ENCODE data around the gene ADH5.
"Not testable (repeated sequence)": the region's sequence is repeated elsewhere in the genome, so short reads cannot be mapped to it uniquely, and the experiment has no call there.

Gene ADH5

GRCh38 chr4:99029852-99030251 is 58.7 kb downstream of the ADH5 start:
- no peak for DNase-seq (ENCODE audit: low read depth)

- DNase-seq (ENCODE audit: low read depth) = no peak
These were observed 59.4 kb downstream of the ADH5 start for GRCh38 chr4:99029018-99029735.

DNA sequence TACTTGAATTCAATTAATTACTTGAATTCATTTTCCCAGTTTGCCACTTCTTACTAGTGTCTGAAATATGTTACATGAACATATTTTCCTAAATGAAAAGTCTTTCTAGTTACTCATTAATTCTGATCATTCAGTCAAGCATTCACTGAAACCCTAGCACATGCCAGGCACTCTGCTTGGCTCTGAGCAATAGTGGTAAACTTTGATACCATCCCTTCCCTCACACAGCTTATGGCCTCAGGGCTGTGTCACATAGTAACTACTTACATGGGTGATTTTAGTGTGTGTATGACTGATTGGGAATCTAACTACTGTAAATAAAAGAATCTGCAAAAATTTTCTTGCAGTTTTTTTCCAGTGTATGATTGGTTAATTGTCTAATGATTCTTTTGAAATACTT is 60.4 kb downstream of the ADH5 start:
- no peak for DNase-seq (ENCODE audit: low read depth)

DNA sequence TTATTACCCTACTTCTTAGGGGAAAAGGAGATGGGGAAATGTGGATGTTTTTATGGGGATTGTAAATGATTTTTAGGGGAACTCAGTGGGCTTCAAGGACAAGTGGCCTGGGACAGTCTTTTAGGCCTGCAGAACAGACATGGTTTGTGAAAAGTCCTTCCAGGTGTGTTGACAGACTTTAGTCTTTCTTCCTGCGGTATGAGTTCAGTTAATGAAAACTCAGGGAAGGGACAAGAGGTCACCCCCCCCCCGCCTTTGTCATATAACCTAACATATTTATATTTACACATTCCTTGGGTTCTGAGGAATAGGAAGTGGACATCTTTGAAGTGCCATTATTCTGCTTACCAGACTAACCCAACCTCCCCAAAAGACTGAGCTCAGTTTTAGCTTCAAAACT is 61.3 kb downstream of the ADH5 start:
- DNase-seq (ENCODE audit: low read depth) = no peak

- no peak for DNase-seq (ENCODE audit: low read depth)
These were observed 63.1 kb downstream of the ADH5 start for GRCh38 chr4:99025506-99025905.

DNA sequence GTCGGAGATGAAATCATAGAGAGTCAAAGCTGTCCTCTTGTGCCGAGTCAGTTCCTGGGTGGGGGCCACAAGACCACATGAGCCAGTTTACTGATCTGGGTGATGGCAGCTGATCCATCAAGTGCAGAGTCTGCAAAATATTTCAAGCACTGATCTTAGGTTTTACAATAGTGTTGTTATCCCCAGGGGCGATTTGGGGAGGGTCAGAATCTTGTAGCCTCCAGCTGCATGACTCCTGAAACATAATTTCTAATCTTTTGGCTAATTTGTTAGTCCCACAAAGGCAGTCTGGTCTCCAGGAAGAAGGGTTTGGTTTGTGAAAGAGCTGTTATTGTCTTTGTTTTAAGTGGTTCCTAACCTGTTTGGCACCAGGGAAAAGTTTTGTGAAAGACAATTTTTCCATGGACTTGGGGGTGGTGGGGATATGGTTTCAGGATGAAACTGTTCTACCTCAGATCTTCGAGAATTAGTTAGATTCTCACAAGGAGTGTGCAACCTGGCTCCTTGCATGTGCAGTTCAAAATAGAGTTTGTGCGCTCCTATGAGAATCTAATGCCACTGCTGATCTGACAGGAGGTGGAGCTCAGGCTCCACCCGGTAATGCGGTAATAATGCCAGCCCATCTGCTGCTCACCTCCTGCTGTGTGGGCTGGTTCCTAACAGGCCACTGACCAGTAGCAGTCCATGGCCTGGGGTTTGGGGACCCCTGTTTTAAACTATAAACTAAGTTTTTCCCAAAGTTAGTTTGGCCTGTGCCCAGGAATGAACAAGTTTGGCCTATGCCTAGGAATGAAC is 63.9 kb downstream of the ADH5 start:
- DNase-seq (ENCODE audit: low read depth) = no peak

DNA sequence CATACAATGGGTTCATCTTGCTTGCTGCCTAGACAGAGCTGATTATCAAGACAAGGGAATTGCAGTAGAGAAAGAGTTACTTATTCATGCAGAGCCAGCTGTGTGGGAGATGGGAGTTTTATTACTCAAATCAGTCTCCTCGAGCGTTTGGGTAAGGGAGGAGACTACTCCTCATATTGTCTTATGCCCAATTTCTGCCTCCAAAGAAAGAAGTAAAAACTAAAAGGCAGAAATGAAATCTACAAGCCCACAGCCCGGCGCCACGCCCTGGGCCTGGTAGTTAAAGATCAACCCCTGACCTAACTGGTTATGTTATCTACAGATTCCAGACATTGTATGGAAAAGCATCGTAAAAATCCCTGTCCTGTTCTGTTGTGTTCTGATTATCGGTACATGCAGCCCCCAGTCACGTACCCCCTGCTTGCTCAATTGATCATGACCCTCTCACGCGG is 64.8 kb downstream of the ADH5 start:
- DNase-seq (ENCODE audit: low read depth) = not testable (repeated sequence)

- DNase-seq (ENCODE audit: low read depth) = no peak
These were observed 66.0 kb downstream of the ADH5 start for GRCh38 chr4:99022566-99022965.

GRCh38 chr4:99021386-99021785 is 67.2 kb downstream of the ADH5 start:
- no peak for DNase-seq (ENCODE audit: low read depth)

All from activated T-cell treated with anti-CD3 and anti-CD28 coated beads for 1 hour (primary cell).